Esophagus squamous epithelium (tissue), 4 donors: ENCODE results near the gene FAM171A1.

Source experiments
- CTCF ChIP-seq, 6 experiments: fragments of 450-650 bp in 4 of 6; fragments of 200-600 bp in 2 of 6; sonication (generic) in 2 of 6; IDR thresholded peaks; one replicate each; pipeline ENCODE4 v1.5.1; 2016 to 2019; ENCODE audit warnings: antibody characterized with exemption in 6 of 6, mild to moderate bottlenecking in 4 of 6, moderate library complexity in 4 of 6
- POLR2A ChIP-seq, 4 donors: fragments of 450-650 bp; IDR thresholded peaks; one replicate each; pipeline ENCODE4 v1.6.1; 2017; ENCODE audit warnings: antibody characterized with exemption in 4 of 4, mild to moderate bottlenecking in 4 of 4, moderate library complexity in 3 of 4

GRCh38 chr10:15405319-15405718, 34.2 kb upstream of the FAM171A1 start:
- TF ChIP-seq CTCF (IDR thresholded peaks at IDR 0.05) (no peak), POLR2A (IDR thresholded peaks at IDR 0.05) (no peak)
